ENCODE results near the gene IFNL4. TPM values are rescaled to one million over a fixed set of nuclear protein-coding genes. Genes with fewer than 3 reads are reported as not detected.

The IFNL4 gene
- total RNA-seq, 1 experiment from 2014 or later: not detected

DNA sequence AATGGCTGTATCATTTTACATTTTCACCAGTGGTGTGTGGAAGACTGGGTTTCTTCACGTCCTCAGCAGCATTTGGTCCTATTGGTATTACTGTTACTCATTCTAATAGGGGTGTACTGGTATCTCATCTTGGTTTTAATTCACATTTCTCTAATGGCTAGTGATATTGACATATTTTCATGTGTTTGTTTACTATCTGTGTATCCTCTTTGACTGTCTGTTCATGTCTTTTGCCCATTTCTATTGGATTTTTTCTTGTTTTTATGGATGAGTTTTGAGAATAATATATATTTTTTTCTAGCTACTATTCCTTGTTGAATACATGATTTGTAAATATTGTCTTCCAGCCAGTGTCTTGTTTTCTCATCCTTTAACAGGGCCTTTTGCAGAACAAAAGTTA lies 33.4 kb upstream of the IFNL4 start:
- ChIA-PET POLR2A (ENCODE audit: low non-redundant PET) (no interaction called here), CTCF (no interaction called here)
- DNase-seq (ENCODE audit: low spot score): no peak
- H3K27ac ChIP-seq (ENCODE audit: low read depth, low read length, poor library complexity, severe bottlenecking): no peak overlapping the region
- BruUV-seq (replicated peaks): no TSS peak
- intact Hi-C loops (cut with micrococcal nuclease; ENCODE audit: unreplicated experiment): no loop called here
- no peaks in the 10 kb centered on the region for H3K4me1 ChIP-seq (ENCODE audit: insufficient read depth, low read length, poor library complexity, severe bottlenecking)
- H3K27me3 ChIP-seq (replicated peaks; ENCODE audit: insufficient read depth, low read depth, low read length, poor library complexity): peaks cover 10% of the 10 kb centered on the region
- no peak overlapping the region for H3K4me3 ChIP-seq (ENCODE audit: low read depth, low read length, poor library complexity, severe bottlenecking)
- no peak for TF ChIP-seq EZH2 (IDR thresholded peaks at IDR 0.05; ENCODE audit: borderline replicate concordance, low read depth, low read length, poor library complexity, severe bottlenecking)
- TF ChIP-seq, protein P1, sequence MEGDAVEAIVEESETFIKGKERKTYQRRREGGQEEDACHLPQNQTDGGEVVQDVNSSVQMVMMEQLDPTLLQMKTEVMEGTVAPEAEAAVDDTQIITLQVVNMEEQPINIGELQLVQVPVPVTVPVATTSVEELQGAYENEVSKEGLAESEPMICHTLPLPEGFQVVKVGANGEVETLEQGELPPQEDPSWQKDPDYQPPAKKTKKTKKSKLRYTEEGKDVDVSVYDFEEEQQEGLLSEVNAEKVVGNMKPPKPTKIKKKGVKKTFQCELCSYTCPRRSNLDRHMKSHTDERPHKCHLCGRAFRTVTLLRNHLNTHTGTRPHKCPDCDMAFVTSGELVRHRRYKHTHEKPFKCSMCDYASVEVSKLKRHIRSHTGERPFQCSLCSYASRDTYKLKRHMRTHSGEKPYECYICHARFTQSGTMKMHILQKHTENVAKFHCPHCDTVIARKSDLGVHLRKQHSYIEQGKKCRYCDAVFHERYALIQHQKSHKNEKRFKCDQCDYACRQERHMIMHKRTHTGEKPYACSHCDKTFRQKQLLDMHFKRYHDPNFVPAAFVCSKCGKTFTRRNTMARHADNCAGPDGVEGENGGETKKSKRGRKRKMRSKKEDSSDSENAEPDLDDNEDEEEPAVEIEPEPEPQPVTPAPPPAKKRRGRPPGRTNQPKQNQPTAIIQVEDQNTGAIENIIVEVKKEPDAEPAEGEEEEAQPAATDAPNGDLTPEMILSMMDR (conservative IDR thresholded peaks at IDR 0.05; ENCODE audit: low read depth, low read length): no peak
- H3K36me3 ChIP-seq (ENCODE audit: insufficient read depth, low read length, poor library complexity, severe bottlenecking): no peaks in the 10 kb centered on the region
- peaks cover 5% of the 10 kb centered on the region for H3K9me3 ChIP-seq (ENCODE audit: low read depth, low read length, poor library complexity, severe bottlenecking)

DNA sequence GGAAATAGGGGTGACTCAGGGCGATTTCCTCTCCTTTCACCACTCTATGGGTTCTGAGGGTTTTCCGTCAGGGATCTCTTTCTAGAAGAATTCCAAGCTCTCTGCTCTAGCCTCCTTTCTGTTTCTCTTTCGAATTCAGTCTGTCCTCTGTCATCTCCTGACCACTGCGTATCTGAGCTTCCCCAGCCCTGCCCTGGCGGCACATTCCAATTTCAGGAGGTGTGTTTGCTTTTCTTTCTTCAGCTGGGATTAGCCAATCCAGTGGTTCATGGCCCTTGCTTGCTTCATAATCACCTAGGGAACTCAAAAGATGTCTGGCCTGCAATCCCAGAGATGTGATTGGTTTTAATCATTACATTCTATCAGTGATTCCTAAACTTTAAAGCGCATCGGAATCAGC lies 28.9 kb upstream of the IFNL4 start:
- no peak overlapping the region for H3K4me3 ChIP-seq (ENCODE audit: low read depth, low read length, poor library complexity, severe bottlenecking)
- CTCF ChIA-PET: no interaction called here
- POLR2A ChIA-PET (ENCODE audit: low non-redundant PET): no interaction called here
- intact Hi-C loops (cut with micrococcal nuclease; ENCODE audit: unreplicated experiment): no loop called here
- BruUV-seq (replicated peaks): no TSS peak
- TF ChIP-seq, protein P1 (conservative IDR thresholded peaks at IDR 0.05; ENCODE audit: low read depth, low read length): no peak
- no peak for TF ChIP-seq EZH2 (IDR thresholded peaks at IDR 0.05; ENCODE audit: borderline replicate concordance, low read depth, low read length, poor library complexity, severe bottlenecking)
- H3K27me3 ChIP-seq (replicated peaks; ENCODE audit: insufficient read depth, low read depth, low read length, poor library complexity): peaks cover 4% of the 10 kb centered on the region
- DNase-seq (ENCODE audit: low spot score): no peak
- H3K36me3 ChIP-seq (ENCODE audit: insufficient read depth, low read length, poor library complexity, severe bottlenecking): no peaks in the 10 kb centered on the region
- no peak overlapping the region for H3K27ac ChIP-seq (ENCODE audit: low read depth, low read length, poor library complexity, severe bottlenecking)
- no peaks in the 10 kb centered on the region for H3K9me3 ChIP-seq (ENCODE audit: low read depth, low read length, poor library complexity, severe bottlenecking)
- no peaks in the 10 kb centered on the region for H3K4me1 ChIP-seq (ENCODE audit: insufficient read depth, low read length, poor library complexity, severe bottlenecking)

DNA sequence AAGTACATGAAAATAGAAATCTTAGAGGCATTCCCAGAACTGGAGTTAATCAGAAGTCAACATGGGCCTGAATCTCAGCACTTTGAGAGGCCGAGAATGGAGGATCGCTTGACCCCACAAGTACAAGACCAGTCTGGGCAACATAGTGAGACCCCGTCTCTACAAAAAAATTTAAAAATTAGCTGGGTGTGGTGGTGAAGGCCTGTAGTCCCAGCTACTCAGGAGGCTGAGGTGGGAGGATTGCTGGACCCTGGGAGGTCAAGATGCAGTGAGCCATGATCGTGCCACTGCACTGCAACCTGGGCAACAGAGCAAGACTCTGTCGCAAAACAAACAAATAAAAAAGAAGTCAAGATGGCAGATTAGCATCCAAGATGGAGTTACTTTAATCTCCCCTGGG lies 28.1 kb upstream of the IFNL4 start:
- no peak overlapping the region for H3K27ac ChIP-seq (ENCODE audit: low read depth, low read length, poor library complexity, severe bottlenecking)
- no peaks in the 10 kb centered on the region for H3K4me1 ChIP-seq (ENCODE audit: insufficient read depth, low read length, poor library complexity, severe bottlenecking)
- no peaks in the 10 kb centered on the region for H3K9me3 ChIP-seq (ENCODE audit: low read depth, low read length, poor library complexity, severe bottlenecking)
- H3K4me3 ChIP-seq (ENCODE audit: low read depth, low read length, poor library complexity, severe bottlenecking): no peak overlapping the region
- intact Hi-C loops (cut with micrococcal nuclease; ENCODE audit: unreplicated experiment): no loop called here
- no TSS peak for BruUV-seq (replicated peaks)
- ChIA-PET POLR2A (ENCODE audit: low non-redundant PET) (no interaction called here), CTCF (no interaction called here)
- H3K36me3 ChIP-seq (ENCODE audit: insufficient read depth, low read length, poor library complexity, severe bottlenecking): no peaks in the 10 kb centered on the region
- no peak for TF ChIP-seq EZH2 (IDR thresholded peaks at IDR 0.05; ENCODE audit: borderline replicate concordance, low read depth, low read length, poor library complexity, severe bottlenecking)
- TF ChIP-seq, protein P1 (conservative IDR thresholded peaks at IDR 0.05; ENCODE audit: low read depth, low read length): no peak
- no peak for DNase-seq (ENCODE audit: low spot score)
- peaks cover 4% of the 10 kb centered on the region for H3K27me3 ChIP-seq (replicated peaks; ENCODE audit: insufficient read depth, low read depth, low read length, poor library complexity)

Data from A673 (cell line).